ENCODE results near the gene SETBP1. TPM values are rescaled to one million over a fixed set of nuclear protein-coding genes. Genes with fewer than 3 reads are reported as not detected.
A peak's percentile ranks its signal among the peaks of the same experiment; 100 is the strongest.

SETBP1 gene
- total RNA-seq, 1 donor from 2014 or later = 12.0 TPM

DNA sequence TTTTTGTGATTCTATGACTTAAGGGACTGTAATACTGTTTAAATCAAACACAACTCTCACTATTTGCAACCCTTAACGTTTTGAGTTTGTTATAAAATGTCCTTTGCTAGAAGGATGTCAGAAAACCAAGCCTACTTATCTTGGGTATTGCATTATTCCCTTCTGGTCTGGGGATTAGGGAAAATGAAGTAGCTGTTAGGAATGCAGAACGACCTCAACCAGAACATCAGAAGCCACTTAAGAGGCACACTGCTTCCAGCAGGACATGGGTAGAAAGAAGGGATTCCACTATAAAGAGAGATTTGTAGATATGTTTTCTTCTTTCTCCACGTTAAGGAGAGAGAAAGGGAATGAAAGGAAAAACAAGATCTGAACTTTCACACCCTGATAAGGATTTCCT is 101.2 kb downstream of the SETBP1 start:
- peaks cover 35% of the 10 kb centered on the region for H3K4me1 ChIP-seq
- H3K27me3 ChIP-seq = no peaks in the 10 kb centered on the region
- TF ChIP-seq EZH2 (IDR thresholded peaks at IDR 0.05) (no peak), EZH2phosphoT487 (IDR thresholded peaks at IDR 0.05) (no peak)
- H3K27ac Mint-ChIP-seq = no peak overlapping the region
- peak overlapping the region; percentile 1 for H3K4me2 ChIP-seq
- H3K36me3 ChIP-seq = no peaks in the 10 kb centered on the region
- no peak overlapping the region for H3K4me3 ChIP-seq
- peaks cover 80% of the 10 kb centered on the region for H3K4me1 Mint-ChIP-seq
- H3K9me3 ChIP-seq (ENCODE audit: low read depth) = no peaks in the 10 kb centered on the region
- peaks cover 16% of the 10 kb centered on the region for H4K20me1 ChIP-seq (ENCODE audit: low read depth)
- H3K9ac ChIP-seq = no peak overlapping the region
- no peak overlapping the region for H2AFZ ChIP-seq (replicated peaks)
- H3K79me2 ChIP-seq (ENCODE audit: low read depth) = no peaks in the 10 kb centered on the region
- H3F3A ChIP-seq (ENCODE audit: low read depth) = no peaks in the 10 kb centered on the region
- peak; percentile 28 for DNase-seq (ENCODE audit: low spot score)
- no peak overlapping the region for H3K27ac ChIP-seq
- H3K9me3 Mint-ChIP-seq = no peaks in the 10 kb centered on the region
- peaks cover 1% of the 10 kb centered on the region for H3K36me3 Mint-ChIP-seq
- peaks cover 2% of the 10 kb centered on the region for H3K27me3 Mint-ChIP-seq (ENCODE audit: insufficient read depth, low read depth)
- H3K4me3 Mint-ChIP-seq = peak overlapping the region; percentile 42

DNA sequence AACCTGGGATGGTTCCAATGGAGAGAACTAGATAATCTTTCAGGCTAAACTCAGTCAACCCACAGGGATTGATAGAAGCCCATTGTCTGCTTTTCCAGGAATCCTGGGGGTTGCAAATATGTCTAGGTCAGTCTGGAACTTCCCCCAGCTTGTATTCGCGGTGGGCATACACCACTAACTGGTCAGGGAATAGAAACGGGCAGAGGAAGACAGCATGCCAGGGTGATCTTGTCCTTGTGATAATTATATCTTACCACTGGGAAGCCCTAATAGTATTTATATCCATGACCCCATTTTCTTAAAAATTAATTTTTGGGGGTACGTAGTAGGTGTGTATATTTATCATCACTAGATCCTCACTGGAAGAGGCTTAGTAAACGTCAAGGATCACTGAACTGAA is 101.9 kb downstream of the SETBP1 start:
- Histone ChIP-seq H3K27ac (no peak overlapping the region), H3F3A (ENCODE audit: low read depth) (no peaks in the 10 kb centered on the region), H3K9ac (no peak overlapping the region), H3K4me1 (peaks cover 35% of the 10 kb centered on the region), H3K4me2 (no peak overlapping the region), H3K9me3 (ENCODE audit: low read depth) (no peaks in the 10 kb centered on the region), H2AFZ (replicated peaks) (no peak overlapping the region), H3K4me3 (no peak overlapping the region), H3K27me3 (no peaks in the 10 kb centered on the region), H3K79me2 (ENCODE audit: low read depth) (no peaks in the 10 kb centered on the region), H3K36me3 (no peaks in the 10 kb centered on the region), H4K20me1 (ENCODE audit: low read depth) (peaks cover 13% of the 10 kb centered on the region)
- peaks cover 1% of the 10 kb centered on the region for H3K36me3 Mint-ChIP-seq
- no peak overlapping the region for H3K27ac Mint-ChIP-seq
- H3K9me3 Mint-ChIP-seq = no peaks in the 10 kb centered on the region
- peaks cover 77% of the 10 kb centered on the region for H3K4me1 Mint-ChIP-seq
- H3K4me3 Mint-ChIP-seq = no peak overlapping the region
- no peak for TF ChIP-seq EZH2phosphoT487 (IDR thresholded peaks at IDR 0.05)
- no peaks in the 10 kb centered on the region for H3K27me3 Mint-ChIP-seq (ENCODE audit: insufficient read depth, low read depth)
- no peak for DNase-seq (ENCODE audit: low spot score)

DNA sequence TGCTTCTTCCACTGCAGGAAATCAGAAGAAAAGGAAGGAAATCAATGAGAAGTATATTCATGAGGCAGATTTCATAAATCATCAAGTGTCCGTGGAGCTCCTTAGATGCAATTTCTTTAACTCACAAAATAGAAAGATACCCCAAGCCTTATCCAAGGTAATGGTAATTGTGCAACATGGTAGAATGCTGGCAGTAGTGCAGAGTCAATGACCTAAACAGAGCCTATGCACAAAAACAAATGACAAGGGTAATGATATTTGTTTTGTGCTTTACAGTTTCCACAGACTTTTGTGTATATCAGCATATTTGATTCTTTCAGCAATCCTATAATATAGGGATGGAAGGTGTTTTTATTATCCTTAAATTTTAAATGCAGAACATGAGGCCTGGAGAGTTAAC is 102.7 kb downstream of the SETBP1 start:
- no peaks in the 10 kb centered on the region for H3K27me3 ChIP-seq
- H4K20me1 ChIP-seq (ENCODE audit: low read depth) = peaks cover 7% of the 10 kb centered on the region
- H3K9me3 ChIP-seq (ENCODE audit: low read depth) = no peaks in the 10 kb centered on the region
- no peaks in the 10 kb centered on the region for H3K9me3 Mint-ChIP-seq
- no peak overlapping the region for H2AFZ ChIP-seq (replicated peaks)
- H3K9ac ChIP-seq = no peak overlapping the region
- H3F3A ChIP-seq (ENCODE audit: low read depth) = no peaks in the 10 kb centered on the region
- H3K4me3 ChIP-seq = no peak overlapping the region
- H3K36me3 ChIP-seq = no peaks in the 10 kb centered on the region
- no peak overlapping the region for H3K4me2 ChIP-seq
- no peak overlapping the region for H3K27ac Mint-ChIP-seq
- H3K79me2 ChIP-seq (ENCODE audit: low read depth) = no peaks in the 10 kb centered on the region
- no peak overlapping the region for H3K4me3 Mint-ChIP-seq
- no peaks in the 10 kb centered on the region for H3K27me3 Mint-ChIP-seq (ENCODE audit: insufficient read depth, low read depth)
- TF ChIP-seq, protein P1, sequence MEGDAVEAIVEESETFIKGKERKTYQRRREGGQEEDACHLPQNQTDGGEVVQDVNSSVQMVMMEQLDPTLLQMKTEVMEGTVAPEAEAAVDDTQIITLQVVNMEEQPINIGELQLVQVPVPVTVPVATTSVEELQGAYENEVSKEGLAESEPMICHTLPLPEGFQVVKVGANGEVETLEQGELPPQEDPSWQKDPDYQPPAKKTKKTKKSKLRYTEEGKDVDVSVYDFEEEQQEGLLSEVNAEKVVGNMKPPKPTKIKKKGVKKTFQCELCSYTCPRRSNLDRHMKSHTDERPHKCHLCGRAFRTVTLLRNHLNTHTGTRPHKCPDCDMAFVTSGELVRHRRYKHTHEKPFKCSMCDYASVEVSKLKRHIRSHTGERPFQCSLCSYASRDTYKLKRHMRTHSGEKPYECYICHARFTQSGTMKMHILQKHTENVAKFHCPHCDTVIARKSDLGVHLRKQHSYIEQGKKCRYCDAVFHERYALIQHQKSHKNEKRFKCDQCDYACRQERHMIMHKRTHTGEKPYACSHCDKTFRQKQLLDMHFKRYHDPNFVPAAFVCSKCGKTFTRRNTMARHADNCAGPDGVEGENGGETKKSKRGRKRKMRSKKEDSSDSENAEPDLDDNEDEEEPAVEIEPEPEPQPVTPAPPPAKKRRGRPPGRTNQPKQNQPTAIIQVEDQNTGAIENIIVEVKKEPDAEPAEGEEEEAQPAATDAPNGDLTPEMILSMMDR (IDR thresholded peaks at IDR 0.05) = no peak
- TF ChIP-seq EZH2 (IDR thresholded peaks at IDR 0.05) (no peak), EZH2phosphoT487 (IDR thresholded peaks at IDR 0.05) (no peak)
- peaks cover 76% of the 10 kb centered on the region for H3K4me1 Mint-ChIP-seq
- H3K4me1 ChIP-seq = peaks cover 29% of the 10 kb centered on the region
- no peak overlapping the region for H3K27ac ChIP-seq
- H3K36me3 Mint-ChIP-seq = peaks cover 1% of the 10 kb centered on the region
- no peak for DNase-seq (ENCODE audit: low spot score)

DNA sequence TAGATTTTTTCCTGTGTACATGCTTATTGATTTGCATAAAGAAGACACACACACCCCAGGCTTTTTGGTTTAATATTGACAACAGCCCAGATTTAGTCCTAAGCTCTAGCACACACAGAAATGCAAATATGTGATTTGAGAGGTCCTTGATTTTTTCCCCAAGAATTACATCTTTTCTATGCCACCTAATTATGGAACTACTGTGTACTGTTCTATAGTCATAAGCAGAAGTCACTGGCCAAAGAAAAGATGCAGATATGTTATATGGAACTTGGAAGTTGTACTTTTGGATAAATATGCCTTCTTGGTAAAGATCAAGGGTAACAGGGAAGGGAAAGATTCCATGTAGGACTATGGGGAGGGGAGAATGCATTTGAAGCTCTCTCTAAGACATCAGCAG is 105.6 kb downstream of the SETBP1 start:
- DNase-seq (ENCODE audit: low spot score) = no peak
- Mint-ChIP-seq H3K9me3 (no peaks in the 10 kb centered on the region), H3K4me1 (peaks cover 77% of the 10 kb centered on the region), H3K27ac (no peak overlapping the region), H3K4me3 (no peak overlapping the region), H3K27me3 (ENCODE audit: insufficient read depth, low read depth) (no peaks in the 10 kb centered on the region), H3K36me3 (peaks cover 1% of the 10 kb centered on the region)
- Histone ChIP-seq H3K4me3 (no peak overlapping the region), H4K20me1 (ENCODE audit: low read depth) (no peaks in the 10 kb centered on the region), H3K4me2 (no peak overlapping the region), H3K4me1 (peaks cover 29% of the 10 kb centered on the region), H3K36me3 (no peaks in the 10 kb centered on the region), H3K9ac (no peak overlapping the region), H3K27me3 (no peaks in the 10 kb centered on the region), H3F3A (ENCODE audit: low read depth) (no peaks in the 10 kb centered on the region), H2AFZ (replicated peaks) (no peak overlapping the region), H3K9me3 (ENCODE audit: low read depth) (no peaks in the 10 kb centered on the region), H3K79me2 (ENCODE audit: low read depth) (no peaks in the 10 kb centered on the region), H3K27ac (no peak overlapping the region)
- no peak for TF ChIP-seq EZH2phosphoT487 (IDR thresholded peaks at IDR 0.05)
- TF ChIP-seq, protein P1 (IDR thresholded peaks at IDR 0.05) = no peak
- TF ChIP-seq EZH2 (IDR thresholded peaks at IDR 0.05) = no peak

Data from neural progenitor cell (in vitro differentiated cells).